Ectodermal cell (in vitro differentiated cells): ENCODE data around the gene PCDH7.
A peak's percentile ranks its signal among the peaks of the same experiment; 100 is the strongest.

Experiments used
- H3K27ac ChIP-seq: 2 replicates; pipeline ENCODE4 v1.7.0; 2013; ENCODE audit warnings: mild to moderate bottlenecking, low read depth, low read length; ENCODE audit not compliant: insufficient read depth, poor library complexity, severe bottlenecking
- H3K27me3 ChIP-seq: 2 replicates; pipeline ENCODE4 v1.7.0; 2013; ENCODE audit warnings: mild to moderate bottlenecking, low read length; ENCODE audit not compliant: insufficient read depth, control insufficient read depth, poor library complexity, severe bottlenecking
- H3K36me3 ChIP-seq: one replicate; pipeline ENCODE4 v1.7.0; 2013; ENCODE audit warnings: low read length; ENCODE audit not compliant: control insufficient read depth, insufficient read depth
- H3K4me1 ChIP-seq: one replicate; pipeline ENCODE4 v1.7.0; 2013; ENCODE audit warnings: low read length; ENCODE audit not compliant: control insufficient read depth, insufficient read depth
- H3K4me3 ChIP-seq: 2 replicates; pipeline ENCODE4 v1.7.0; 2013; ENCODE audit warnings: low read depth, low read length, control low read depth; ENCODE audit not compliant: insufficient read depth
- H3K9me3 ChIP-seq: 2 replicates; pipeline ENCODE4 v1.7.0; 2013; ENCODE audit warnings: mild to moderate bottlenecking, low read length, moderate library complexity; ENCODE audit not compliant: control insufficient read depth
- WGBS, 2 experiments: methylation state at CpG; one replicate each; pipeline ENCODE4 v1.1.7; 2013; ENCODE audit warnings: missing lambda C conversion rate in 2 of 2; 5-methylcytosine and 5-hydroxymethylcytosine counted together

PCDH7 gene

DNA sequence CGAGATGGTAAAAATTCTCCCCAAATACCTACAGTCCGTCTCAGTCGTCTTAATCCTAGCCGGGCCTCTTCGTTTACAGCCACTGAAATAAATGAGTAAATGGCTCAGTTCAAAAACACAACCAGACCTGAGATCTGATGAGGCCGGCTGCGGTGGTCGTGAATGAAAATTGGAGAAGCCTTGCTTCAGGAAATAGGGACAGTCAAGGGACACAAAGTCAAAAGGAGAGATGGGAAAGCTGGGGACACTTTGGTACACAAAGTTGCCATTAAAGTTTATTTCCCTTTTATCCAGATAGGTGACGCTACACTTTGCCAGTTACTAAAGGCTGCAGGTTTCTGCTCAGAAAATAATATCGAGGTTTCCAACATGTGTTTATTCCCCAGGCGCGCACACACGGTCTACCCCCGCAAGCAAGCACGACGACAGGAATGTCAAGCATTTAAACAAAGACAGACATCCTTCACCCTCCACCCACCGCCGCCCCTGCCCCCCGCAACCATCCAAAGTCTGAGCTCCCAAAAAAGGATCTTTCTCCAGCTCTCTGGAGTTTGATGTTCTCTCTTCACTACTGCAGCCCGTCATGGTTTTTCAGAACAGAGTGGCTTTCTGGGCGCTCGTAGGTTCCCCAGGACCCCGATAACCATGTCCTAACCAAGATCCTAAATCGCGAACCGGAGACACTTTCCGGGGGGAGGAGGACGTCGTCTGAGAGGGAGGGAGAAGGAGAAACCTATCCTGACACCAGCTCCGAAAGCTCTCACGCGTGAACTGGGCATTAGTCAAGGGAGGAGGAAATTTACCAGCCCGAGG is 1.3 kb upstream of the PCDH7 start:
- no peaks in the 10 kb centered on the region for H3K9me3 ChIP-seq
- peak overlapping the region; percentile 91 for H3K27ac ChIP-seq
- WGBS, 2 experiments: 0% methylated on average over 33 of the region's 33 CpGs
- peaks cover 42% of the 10 kb centered on the region for H3K27me3 ChIP-seq
- H3K36me3 ChIP-seq: no peaks in the 10 kb centered on the region
- peaks cover 9% of the 10 kb centered on the region for H3K4me1 ChIP-seq
- peak overlapping the region; percentile 48 for H3K4me3 ChIP-seq

DNA sequence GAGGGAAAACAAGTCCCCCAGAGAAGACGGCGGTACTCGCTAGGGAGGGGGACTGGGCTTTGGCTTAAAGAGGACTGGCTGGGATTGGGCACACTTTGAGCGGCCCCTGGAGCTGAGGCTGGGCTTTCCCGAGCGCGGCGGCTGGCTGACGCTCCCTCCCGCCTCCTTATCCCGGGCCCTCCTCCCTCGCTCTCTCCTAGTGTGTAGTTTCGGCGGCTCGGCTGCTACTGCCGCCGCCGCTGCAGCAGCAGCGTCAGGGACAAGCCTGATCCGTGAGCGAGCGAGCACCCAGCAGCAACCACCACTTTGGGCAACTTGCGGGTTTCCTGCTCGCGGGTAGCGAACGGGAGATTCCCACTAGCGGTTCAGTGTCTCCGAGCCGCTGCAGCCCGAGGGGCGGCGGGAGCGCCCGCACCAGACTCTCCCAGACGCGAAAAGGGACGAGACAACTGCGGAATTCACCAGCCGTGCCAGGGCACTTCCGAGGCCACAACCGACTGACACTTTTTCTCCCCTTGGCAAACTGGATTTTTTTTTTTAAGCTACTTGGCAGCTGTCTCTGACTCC is 632 bp upstream of the PCDH7 start:
- no peaks in the 10 kb centered on the region for H3K9me3 ChIP-seq
- H3K4me1 ChIP-seq: peaks cover 10% of the 10 kb centered on the region
- peak overlapping the region; percentile 91 for H3K27ac ChIP-seq
- no peaks in the 10 kb centered on the region for H3K36me3 ChIP-seq
- WGBS, 2 experiments: 0% methylated on average over 42 of the region's 42 CpGs
- H3K4me3 ChIP-seq: peak overlapping the region; percentile 48
- H3K27me3 ChIP-seq: peaks cover 47% of the 10 kb centered on the region

DNA sequence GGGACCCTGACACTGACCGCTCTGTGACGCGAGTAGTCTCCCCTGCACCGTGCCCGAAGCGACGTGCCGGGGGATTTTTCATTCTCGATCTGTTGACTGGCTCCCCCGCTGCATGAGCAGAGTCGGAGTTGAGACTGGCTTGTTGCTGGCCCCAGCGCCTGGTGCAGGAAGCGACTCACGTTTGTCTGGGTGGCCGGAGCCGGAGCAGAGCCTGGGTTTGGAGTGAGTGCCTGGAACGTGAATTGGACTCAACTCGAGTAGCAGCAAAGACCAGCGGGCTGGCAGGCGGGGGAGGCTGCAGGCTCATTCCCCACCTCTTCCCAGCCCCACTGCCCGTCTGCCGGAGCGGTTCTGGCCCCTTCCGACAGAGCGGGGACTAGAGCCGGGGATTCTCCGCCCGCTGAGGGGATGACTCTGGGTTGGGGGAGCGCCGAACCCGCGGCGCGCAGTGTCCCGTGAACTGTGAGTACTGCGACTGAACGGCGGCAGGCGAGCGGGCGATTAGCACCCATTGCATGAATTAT is 554 bp downstream of the PCDH7 start:
- Histone ChIP-seq H3K9me3 (no peaks in the 10 kb centered on the region), H3K4me3 (peak overlapping the region; percentile 48), H3K4me1 (peaks cover 10% of the 10 kb centered on the region), H3K36me3 (no peaks in the 10 kb centered on the region), H3K27ac (no peak overlapping the region), H3K27me3 (peaks cover 47% of the 10 kb centered on the region)
- WGBS, 2 experiments: 0% methylated on average over 41 of the region's 41 CpGs

DNA sequence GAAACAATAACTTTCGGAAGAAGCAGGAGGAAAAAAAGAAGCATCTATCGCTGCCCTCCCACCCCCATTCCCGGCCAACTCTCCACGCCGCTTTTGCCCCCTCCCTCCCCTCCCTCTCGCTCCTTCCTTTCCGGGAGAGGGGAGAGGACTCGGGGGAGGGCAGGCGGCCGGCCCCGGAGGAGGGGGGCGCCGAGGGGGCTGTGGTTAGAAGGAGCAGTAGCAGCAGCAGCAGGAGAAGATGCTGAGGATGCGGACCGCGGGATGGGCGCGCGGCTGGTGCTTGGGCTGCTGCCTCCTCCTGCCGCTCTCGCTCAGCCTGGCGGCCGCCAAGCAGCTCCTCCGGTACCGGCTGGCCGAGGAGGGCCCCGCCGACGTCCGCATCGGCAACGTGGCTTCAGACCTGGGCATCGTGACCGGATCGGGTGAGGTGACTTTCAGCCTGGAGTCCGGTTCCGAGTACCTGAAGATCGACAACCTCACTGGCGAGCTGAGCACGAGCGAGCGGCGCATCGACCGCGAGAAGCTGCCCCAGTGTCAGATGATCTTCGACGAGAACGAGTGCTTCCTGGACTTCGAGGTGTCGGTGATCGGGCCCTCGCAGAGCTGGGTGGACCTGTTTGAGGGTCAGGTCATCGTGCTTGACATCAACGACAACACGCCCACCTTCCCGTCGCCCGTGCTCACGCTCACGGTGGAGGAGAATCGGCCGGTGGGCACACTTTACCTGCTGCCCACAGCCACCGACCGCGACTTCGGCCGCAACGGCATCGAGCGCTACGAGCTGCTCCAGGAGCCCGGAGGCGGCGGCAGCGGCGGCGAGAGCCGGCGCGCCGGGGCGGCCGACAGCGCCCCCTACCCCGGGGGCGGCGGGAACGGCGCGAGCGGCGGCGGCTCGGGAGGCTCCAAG is 1.3 kb downstream of the PCDH7 start:
- H3K4me3 ChIP-seq: peak overlapping the region; percentile 48
- peaks cover 10% of the 10 kb centered on the region for H3K4me1 ChIP-seq
- H3K27me3 ChIP-seq: peaks cover 47% of the 10 kb centered on the region
- no peak overlapping the region for H3K27ac ChIP-seq
- WGBS, 2 experiments: 0% methylated on average over 89 to 94 of the region's 95 CpGs
- no peaks in the 10 kb centered on the region for H3K9me3 ChIP-seq
- no peaks in the 10 kb centered on the region for H3K36me3 ChIP-seq

DNA sequence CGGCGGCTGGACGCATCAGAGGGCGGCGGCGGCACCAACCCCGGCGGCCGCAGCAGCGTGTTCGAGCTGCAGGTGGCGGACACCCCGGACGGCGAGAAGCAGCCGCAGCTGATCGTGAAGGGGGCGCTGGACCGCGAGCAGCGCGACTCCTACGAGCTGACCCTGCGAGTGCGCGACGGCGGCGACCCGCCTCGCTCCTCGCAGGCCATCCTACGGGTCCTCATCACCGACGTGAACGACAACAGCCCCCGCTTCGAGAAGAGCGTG is 1.9 kb downstream of the PCDH7 start:
- 1% methylated on average over 39 of the region's 39 CpGs for WGBS, 2 experiments
- Histone ChIP-seq H3K27ac (no peak overlapping the region), H3K36me3 (no peaks in the 10 kb centered on the region), H3K27me3 (peaks cover 47% of the 10 kb centered on the region), H3K4me1 (peaks cover 10% of the 10 kb centered on the region), H3K9me3 (no peaks in the 10 kb centered on the region), H3K4me3 (peak overlapping the region; percentile 48)

DNA sequence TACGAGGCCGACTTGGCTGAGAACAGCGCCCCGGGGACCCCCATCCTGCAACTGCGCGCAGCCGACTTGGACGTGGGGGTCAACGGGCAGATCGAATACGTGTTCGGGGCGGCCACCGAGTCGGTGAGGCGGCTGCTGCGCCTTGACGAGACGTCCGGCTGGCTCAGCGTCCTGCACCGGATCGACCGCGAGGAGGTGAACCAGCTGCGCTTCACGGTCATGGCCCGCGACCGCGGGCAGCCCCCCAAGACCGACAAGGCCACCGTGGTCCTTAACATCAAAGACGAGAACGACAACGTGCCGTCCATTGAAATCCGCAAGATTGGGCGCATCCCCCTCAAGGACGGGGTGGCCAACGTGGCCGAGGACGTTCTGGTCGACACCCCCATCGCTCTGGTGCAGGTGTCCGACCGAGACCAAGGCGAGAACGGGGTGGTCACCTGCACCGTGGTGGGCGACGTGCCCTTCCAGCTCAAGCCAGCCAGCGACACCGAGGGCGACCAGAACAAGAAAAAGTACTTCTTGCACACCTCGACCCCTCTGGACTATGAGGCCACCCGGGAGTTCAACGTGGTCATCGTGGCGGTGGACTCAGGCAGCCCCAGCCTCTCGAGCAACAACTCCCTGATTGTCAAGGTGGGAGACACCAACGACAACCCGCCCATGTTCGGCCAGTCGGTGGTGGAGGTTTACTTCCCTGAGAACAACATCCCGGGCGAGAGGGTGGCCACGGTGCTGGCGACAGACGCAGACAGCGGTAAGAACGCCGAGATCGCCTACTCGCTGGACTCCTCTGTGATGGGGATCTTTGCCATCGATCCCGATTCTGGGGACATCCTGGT is 2.4 kb downstream of the PCDH7 start:
- Histone ChIP-seq H3K27ac (no peak overlapping the region), H3K4me1 (peaks cover 10% of the 10 kb centered on the region), H3K9me3 (no peaks in the 10 kb centered on the region), H3K27me3 (peaks cover 47% of the 10 kb centered on the region), H3K4me3 (peak overlapping the region; percentile 48), H3K36me3 (no peaks in the 10 kb centered on the region)
- 5 to 6% methylated on average over 77 of the region's 77 CpGs for WGBS, 2 experiments

DNA sequence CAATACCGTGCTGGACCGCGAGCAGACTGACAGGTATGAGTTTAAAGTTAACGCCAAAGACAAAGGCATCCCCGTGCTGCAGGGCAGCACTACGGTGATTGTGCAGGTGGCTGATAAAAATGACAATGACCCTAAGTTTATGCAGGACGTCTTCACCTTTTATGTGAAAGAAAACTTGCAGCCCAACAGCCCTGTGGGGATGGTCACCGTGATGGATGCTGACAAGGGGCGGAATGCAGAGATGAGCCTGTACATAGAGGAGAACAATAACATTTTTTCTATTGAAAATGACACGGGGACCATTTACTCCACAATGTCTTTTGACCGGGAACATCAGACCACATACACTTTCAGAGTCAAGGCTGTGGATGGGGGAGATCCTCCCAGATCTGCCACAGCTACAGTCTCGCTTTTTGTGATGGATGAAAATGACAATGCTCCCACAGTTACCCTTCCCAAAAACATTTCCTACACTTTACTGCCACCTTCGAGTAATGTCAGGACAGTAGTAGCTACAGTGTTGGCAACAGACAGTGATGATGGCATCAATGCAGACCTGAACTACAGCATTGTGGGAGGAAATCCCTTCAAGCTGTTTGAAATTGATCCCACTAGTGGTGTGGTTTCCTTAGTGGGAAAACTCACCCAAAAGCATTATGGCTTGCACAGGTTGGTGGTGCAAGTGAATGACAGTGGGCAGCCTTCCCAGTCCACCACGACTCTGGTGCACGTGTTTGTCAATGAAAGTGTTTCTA is 3.2 kb downstream of the PCDH7 start:
- WGBS, 2 experiments: 30 to 32% methylated on average over 15 of the region's 15 CpGs

DNA sequence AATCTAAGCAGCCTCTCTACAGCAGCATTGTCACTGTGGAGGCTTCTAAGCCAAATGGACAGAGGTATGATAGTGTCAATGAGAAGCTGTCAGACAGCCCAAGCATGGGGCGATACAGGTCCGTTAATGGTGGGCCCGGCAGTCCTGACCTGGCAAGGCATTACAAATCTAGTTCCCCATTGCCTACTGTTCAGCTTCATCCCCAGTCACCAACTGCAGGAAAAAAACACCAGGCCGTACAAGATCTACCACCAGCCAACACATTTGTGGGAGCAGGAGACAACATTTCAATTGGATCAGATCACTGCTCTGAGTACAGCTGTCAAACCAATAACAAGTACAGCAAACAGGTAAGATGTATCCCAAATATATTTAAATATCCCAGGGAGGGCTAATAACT is 4.1 kb downstream of the PCDH7 start:
- peaks cover 42% of the 10 kb centered on the region for H3K27me3 ChIP-seq
- no peak overlapping the region for H3K4me3 ChIP-seq
- H3K9me3 ChIP-seq: no peaks in the 10 kb centered on the region
- H3K27ac ChIP-seq: no peak overlapping the region
- no peaks in the 10 kb centered on the region for H3K36me3 ChIP-seq
- 76 to 77% methylated on average over 4 of the region's 4 CpGs for whole genome bisulfite sequencing, 2 experiments
- H3K4me1 ChIP-seq: peaks cover 10% of the 10 kb centered on the region

More for the DNA sequence above, 3.2 kb downstream of the PCDH7 start:
- Histone ChIP-seq H3K4me3 (peak overlapping the region; percentile 48), H3K27ac (no peak overlapping the region), H3K27me3 (peaks cover 46% of the 10 kb centered on the region), H3K36me3 (no peaks in the 10 kb centered on the region), H3K9me3 (no peaks in the 10 kb centered on the region), H3K4me1 (peaks cover 10% of the 10 kb centered on the region)

DNA sequence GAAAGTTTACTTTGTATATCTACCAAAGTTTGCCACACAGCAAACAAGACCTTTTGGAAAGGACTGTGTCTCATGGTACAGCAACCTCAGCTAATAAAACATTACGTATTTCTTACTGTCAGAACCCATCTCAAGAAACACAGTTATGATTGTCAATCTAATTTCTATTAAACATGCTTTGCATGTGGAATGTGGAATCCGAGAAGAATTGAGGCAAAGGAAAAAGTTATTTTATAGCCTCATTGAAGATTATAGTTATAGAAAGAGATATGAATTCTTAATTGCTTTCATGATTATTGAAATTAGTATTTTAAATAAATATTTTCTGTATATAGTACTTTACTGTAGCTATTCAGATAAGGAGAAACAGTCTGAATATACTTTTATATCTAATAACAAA is 5.4 kb downstream of the PCDH7 start:
- no peaks in the 10 kb centered on the region for H3K36me3 ChIP-seq
- peaks cover 10% of the 10 kb centered on the region for H3K4me1 ChIP-seq
- H3K27ac ChIP-seq: no peak overlapping the region
- peak overlapping the region; percentile 9 for H3K4me3 ChIP-seq
- H3K9me3 ChIP-seq: no peaks in the 10 kb centered on the region
- 95% methylated on average over 2 of the region's 2 CpGs; no CpG with 5 or more reads in 1 of the 2 experiments for WGBS, 2 experiments
- H3K27me3 ChIP-seq: peaks cover 38% of the 10 kb centered on the region
